GM12873 (cell line): Measurements from ENCODE around the gene LORICRIN.

Experiments used
- CTCF ChIP-seq: IDR thresholded peaks from 2 replicates; pipeline ENCODE4 v1.5.1; 2012; ENCODE audit warnings: low read depth, mild to moderate bottlenecking, moderate library complexity, low read length, control low read depth; ENCODE audit not compliant: insufficient read depth; ENCODE audit errors: missing control alignments

LORICRIN gene

DNA sequence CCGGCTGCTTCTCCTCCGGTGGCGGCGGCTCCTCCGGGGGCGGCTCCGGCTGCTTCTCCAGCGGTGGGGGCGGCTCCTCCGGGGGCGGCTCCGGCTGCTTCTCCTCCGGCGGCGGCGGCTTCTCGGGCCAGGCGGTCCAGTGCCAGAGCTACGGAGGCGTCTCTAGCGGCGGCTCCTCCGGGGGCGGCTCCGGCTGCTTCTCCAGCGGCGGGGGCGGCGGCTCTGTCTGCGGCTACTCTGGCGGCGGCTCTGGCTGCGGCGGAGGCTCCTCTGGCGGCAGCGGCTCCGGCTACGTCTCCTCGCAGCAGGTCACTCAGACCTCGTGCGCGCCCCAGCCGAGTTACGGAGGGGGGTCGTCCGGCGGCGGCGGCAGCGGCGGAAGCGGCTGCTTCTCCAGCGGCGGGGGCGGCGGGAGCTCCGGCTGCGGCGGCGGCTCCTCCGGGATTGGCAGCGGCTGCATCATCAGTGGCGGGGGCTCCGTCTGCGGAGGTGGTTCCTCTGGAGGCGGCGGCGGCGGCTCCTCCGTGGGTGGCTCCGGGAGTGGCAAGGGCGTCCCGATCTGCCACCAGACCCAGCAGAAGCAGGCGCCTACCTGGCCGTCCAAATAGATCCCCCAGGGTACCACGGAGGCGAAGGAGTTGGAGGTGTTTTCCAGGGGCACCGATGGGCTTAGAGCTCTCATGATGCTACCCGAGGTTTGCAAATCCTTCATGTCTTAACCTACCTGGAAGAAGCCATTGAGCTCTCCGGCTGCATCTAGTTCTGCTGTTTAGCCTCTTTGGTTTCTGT is 2.0 kb downstream of the LORICRIN start:
- TF ChIP-seq CTCF: no peak

DNA sequence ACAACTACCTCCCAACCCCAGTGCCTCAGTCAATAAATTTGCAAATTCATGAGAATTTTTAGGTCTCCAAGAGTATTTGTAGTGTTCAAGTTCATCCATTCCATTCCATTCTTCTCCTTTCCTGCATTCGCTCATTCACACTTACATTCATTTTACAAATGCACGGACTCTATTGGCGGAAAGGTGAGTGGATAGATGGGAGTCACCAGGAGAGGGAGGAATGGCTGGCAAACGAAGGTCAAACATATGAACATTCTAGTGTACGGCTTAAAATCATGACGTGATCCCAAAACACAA is 2.5 kb downstream of the LORICRIN start:
- TF ChIP-seq CTCF: no peak

GRCh38 chr1:153262462-153263157 is 3.1 kb downstream of the LORICRIN start:
- no peak for TF ChIP-seq CTCF

GRCh38 chr1:153265457-153265856 is 6.0 kb downstream of the LORICRIN start:
- peak; percentile 14 for TF ChIP-seq CTCF

DNA sequence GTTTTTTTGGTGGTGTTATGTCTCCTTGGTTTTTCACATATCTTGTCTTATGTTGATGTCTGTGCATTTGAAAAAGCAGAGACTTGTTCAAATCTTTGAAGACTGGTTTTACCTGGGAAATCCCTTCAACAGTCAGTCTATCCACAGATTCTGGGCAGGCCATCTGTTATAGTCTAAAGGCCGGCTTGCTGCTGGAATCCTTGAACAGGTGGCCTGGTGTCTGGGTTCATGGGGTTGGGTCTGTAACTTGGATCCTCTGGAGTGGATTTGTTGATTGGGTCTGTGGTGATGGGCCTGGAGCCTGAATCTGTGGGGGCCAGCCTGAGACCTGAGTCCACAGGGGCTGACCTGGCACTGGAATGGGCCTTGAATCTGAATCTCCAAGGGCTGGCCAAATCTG is 12.2 kb downstream of the LORICRIN start:
- no peak for TF ChIP-seq CTCF

DNA sequence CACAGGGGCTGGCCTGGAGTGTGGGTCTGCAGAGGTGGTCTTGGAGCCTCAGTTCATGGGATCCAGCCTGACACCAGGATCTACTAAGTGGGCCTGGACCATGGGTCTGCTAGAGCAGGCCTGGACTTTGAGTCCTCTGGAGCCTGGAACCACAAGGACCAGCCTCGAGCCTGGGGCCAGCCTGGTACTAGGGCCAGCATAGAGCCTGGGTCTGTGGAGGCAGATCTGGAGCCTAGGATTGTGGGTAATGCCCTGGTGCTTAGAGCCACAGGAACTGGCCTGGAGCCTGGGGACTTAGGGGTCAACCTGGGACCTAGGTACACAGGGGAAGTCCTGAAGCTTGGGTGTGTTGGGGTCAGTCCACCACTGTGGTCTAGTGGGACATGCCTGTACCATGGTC is 12.7 kb downstream of the LORICRIN start:
- no peak for TF ChIP-seq CTCF

GRCh38 chr1:153277852-153278251 is 18.4 kb downstream of the LORICRIN start:
- peak; percentile 99 for TF ChIP-seq CTCF
